NCI-H82 (cell line): ENCODE measurements around the gene ARID5A.
A peak's percentile ranks its signal among the peaks of the same experiment; 100 is the strongest.
"Not testable (repeated sequence)": the region's sequence is repeated elsewhere in the genome, so short reads cannot be mapped to it uniquely, and the experiment has no call there.

Experiments
- DNase-seq: peaks from one replicate; lab custom pipeline; 2025; lab: John Stamatoyannopoulos, UW

The ARID5A gene, protein sequence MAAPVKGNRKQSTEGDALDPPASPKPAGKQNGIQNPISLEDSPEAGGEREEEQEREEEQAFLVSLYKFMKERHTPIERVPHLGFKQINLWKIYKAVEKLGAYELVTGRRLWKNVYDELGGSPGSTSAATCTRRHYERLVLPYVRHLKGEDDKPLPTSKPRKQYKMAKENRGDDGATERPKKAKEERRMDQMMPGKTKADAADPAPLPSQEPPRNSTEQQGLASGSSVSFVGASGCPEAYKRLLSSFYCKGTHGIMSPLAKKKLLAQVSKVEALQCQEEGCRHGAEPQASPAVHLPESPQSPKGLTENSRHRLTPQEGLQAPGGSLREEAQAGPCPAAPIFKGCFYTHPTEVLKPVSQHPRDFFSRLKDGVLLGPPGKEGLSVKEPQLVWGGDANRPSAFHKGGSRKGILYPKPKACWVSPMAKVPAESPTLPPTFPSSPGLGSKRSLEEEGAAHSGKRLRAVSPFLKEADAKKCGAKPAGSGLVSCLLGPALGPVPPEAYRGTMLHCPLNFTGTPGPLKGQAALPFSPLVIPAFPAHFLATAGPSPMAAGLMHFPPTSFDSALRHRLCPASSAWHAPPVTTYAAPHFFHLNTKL

DNA sequence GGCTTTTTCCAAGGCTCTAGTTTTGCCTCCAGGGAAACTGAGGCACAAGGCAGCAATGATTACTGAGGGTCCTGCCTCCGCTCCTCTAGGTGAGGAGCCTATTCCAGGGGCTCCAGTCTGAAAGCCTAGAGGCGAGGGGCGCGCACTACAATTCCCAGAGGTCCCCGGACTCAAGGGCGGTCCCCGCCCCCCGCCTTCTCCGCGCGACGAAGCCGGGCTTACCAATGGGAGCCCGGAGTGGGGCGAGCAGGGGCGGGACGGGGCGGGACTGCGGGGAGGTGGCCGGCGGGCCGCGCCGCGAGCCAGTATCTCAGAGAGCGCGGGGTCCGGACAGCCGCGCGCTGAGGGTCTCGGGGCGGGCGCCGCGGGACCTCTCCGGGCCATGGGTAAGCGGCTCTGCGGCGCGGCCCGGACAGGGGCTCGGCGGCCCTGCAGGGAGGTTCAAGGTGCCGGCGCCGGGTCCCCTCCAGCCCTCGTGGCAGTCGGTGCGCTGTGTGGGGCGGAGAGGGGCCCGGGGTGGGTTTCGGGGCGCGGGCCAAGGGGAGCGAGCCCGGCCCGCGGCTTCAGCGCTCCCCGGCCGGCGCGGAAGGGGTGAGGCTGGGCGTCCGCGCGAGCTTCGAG lies at the start of gene ARID5A:
TSS of gene ARID5A (plus strand) at position 308 of the 621 bp plus-strand sequence. CDS start at position 383, 75 bp downstream.
- DNase-seq, result peak; percentile 95

DNA sequence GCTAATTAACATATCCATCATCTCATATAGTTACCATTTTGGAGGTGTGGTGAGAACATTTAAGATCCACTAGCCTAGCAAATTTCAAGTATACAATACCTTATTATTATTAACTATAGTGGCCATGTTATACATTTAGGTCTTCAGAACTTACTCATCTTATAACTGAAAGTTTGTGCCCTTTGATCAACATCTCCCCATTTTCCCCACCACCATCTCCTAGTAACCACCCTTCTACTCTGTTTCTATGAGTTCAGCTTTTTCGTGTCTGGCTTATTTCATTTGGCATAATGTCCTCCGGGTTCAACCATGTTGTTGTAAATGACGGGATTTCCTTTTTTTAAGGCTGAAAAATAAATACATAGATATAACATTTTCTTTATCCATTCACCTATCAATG lies 47.3 kb upstream of the ARID5A start:
- DNase-seq, result no peak

DNA sequence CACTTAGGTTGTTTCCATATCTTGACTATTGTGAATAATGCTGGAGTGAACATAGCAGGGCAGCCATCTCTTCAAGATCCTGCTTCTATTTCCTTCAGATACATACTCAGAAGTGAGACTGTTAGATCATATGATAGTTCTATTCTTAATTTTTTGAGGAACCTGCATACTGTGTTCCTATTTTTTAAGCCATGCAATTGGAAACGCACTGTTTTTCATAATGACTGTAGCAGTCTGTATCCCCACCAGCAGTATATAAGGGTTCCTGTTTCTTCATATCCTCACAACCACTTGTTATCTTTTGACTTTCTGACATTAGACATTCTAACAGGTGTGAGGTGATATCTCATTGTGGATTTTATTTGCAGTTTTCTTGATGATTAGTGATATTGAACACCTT lies 46.9 kb upstream of the ARID5A start:
- DNase-seq, result no peak

DNA sequence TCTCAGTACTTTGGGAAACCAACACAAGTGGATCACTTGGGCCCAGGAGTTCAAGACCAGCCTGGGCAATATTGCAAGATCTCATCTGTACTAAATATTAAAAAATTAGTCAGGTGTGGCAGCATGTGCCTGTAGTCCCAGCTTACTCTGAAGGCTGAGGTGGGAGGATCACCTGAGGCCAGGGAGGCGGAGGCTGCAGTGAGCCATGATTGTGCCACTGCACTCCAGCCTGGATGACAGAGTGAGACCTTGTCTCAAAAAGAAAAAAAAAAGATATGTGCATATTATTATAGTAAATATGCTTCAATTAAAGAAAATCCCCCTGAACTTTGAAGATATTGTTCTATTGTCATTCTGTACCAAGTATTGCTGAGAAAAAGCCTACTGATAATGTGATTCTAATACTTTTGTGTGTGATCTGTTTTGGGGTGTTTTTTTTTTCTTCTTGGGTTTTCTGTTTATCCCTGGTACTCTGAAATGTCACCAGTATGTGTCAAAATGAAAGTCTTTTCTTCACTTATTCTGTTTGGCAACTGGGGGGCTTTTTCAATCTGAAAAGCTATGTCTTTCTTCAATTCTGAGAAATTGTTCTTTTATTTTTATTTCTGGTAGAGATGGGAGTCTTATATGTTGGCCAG lies 44.6 kb upstream of the ARID5A start:
- DNase-seq, result no peak

DNA sequence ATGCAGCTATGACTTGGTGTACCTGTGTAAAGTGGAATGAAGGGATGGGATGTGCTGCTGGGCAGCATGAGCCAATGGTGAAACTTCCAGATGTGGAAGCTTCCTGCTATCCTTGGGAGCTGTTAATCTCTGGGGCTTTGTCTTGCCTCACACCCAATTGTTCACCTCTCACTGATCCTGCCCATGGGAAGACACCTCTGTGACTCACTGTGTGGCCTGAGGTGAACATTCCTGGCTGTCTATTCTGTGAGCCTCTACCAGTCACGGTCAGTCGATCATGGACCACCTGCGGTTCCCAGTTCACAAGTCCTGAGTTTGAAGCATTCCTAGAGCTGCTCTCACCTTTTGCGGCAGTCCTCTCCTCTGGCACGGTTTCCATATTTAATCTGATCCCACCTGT lies 43.5 kb upstream of the ARID5A start:
- no peak for DNase-seq

DNA sequence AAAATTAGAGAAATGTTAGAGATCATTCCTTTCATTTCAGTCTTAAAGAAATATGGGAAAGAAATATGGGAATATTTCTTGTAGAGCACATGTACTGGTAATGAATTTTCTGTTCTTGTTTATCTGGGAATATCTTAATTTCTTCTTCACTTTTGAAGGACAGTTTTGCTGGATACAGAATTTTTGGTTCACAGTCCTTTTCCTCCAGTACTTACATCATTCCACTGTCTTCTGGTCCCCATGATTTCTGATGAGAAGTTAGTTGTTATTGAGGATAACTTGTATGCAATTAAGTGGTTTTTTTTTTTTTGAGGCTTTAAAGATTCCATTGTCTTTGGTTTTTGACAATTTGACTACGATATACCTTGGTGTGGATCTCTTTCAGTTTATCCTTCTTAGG lies 42.4 kb upstream of the ARID5A start:
- DNase-seq, result no peak

DNA sequence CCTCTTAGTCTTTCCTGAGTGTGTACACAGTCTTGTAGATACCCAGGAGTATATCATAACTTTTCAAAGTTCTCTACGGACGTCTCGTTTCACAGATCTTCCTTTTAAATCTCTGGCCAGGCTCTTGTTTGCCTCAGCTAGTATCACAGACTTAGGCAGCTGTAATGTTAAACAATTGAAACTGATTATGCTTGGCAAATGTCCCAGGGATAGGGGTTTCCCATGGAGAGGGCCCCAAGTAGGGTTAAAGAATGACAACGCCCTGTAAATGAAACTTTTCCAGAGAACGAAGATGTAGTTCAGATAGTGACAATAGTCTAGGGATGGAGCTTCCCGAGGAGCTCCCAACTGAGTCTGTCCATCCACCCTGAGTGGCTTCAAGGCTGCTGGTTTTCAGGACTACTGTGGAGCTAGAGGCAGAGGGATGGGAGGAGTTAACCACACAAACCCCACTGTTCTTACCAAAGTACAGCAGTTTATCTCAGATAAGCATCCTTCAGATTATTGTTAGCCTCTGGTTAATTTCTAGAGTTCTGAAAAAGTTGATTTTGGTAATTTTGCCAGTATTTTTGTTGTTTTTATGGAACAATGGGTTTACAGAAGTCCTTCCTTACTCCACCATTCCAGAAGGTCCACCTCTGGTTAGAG lies 40.4 kb upstream of the ARID5A start:
- no peak for DNase-seq

DNA sequence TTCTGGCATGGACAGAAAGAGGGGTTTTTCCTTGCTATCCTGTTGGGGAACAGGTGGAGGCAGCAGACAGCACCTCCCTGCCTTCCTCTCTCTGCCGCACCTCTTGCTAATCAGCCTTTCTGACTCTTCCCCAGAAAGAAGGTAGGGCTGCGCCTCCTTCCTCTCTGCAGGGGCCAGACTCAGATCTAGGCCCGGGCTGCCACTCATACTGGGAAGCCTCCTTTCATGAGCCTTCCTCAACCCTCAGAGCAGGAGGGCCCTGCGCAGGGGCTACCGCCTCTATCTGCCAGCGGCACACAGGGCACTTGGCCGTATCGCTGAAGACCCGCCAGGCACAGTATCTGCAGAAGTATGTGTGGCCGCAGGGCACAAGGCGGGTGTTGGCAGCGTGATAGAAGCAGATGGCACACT lies 38.5 kb upstream of the ARID5A start:
- DNase-seq, result peak; percentile 11

DNA sequence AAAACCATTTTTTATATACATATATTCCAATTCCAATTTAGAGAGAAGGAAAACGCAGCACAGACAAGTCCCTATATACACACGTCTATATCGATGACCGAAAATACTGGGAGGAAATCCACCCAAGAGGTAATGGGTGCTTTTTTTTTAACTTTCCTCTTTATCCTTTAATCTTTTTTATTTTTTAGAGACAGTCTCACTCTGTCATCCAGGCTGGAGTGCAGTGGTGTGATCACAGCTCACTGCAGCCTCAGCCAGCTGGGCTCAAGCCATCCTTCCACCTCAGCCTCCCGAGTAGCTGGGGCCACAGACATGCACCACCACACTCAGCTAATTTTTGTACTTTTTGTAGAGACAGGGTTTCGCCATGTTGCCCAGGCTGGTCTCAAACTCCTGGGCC lies 37.9 kb upstream of the ARID5A start:
- not testable (repeated sequence) for DNase-seq

DNA sequence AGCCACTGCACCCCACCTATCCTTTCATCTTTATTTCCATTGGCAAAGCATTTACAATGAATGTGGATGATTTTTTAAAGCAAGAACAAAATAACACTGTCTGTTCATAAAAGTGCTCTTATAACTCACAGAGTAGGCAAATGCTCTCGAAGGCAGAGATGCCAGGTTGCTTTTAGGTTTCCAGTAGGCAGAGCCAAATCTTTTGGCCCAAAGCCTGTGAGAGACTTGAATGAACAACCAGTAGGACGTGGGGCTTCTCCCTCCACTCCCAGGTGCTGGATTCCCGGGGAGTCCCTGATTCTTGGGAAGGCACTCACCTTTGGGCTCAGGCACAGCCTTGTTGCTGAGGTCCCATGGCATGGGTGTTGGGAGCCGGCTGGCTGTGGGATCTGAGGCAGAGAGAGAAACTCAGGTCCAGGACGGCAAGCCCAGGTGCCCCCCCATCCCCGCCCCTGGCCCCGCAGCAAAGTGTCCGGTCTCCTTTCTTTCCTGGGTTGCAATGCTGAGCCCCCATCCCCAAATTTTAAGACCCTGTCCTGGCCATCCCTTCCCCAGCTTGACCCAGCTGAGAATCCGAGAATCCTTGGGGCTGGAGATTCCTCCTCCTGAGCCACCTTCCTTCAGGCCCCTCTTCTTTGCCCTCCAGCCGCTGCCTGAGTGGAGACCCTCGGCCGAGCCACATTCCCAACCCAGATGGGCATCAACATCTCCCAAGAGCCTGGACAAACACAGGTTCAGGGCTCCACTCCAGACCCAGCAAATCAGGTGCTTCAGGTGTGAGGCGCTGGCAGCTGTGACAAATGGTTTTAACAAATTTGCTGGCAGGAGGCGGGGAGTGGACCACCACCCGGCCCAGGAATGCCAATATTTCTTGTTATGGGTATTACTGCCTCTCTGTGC lies 37.2 kb upstream of the ARID5A start:
- DNase-seq, result no peak

DNA sequence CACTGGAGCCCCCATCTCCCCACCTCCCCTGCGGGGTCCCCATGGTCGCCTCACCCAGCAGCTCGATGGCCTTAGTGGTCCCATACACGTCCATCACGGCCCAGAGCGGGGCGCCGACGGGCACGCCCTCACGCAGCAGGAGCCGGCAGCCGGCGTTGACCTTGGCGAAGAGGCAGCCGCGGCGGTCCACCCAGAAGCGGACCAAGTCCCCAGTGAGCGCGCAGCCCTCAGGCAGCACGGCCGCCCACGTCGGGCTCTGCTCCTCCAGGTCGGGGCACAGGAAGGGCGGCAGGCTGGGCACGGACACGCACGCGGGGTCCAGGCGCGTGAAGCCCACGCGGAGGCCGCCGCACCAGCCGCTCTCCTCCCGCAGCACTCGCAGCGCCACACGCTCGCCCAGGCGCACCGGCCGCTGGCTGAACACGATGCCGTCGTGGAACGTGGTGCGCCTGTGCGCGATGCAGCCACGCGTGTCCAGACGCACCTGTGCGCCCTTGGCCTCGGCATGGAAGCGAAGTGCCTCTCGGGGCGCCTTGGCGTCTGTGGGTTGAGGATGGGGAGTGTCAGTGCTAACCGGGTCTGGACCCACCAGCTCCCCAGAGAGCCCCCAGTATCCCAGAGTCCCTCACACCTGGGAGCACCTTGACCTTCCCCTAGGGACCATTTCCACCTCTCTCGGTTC lies 36.0 kb upstream of the ARID5A start:
- DNase-seq, result no peak

DNA sequence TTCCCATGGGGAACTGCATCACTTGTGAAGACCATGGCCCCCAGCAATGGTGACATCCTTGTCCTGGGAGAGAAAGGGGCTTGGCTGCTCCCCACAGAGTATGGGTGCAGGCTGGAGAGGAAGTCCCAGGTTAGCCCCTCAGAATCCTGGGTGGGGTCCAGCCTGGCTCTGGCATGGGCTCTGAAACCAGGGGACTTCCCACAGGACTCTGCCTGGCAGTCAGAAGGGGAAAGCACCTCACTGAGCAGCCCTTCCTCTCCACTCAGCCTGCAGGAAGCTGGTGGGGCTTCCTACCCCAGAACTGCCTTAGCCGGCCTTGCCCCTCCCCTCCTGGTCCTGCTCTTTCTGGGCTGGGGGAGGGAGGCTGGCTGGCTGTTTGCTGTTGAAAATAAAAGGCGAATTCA lies 35.1 kb upstream of the ARID5A start:
- DNase-seq, result no peak

DNA sequence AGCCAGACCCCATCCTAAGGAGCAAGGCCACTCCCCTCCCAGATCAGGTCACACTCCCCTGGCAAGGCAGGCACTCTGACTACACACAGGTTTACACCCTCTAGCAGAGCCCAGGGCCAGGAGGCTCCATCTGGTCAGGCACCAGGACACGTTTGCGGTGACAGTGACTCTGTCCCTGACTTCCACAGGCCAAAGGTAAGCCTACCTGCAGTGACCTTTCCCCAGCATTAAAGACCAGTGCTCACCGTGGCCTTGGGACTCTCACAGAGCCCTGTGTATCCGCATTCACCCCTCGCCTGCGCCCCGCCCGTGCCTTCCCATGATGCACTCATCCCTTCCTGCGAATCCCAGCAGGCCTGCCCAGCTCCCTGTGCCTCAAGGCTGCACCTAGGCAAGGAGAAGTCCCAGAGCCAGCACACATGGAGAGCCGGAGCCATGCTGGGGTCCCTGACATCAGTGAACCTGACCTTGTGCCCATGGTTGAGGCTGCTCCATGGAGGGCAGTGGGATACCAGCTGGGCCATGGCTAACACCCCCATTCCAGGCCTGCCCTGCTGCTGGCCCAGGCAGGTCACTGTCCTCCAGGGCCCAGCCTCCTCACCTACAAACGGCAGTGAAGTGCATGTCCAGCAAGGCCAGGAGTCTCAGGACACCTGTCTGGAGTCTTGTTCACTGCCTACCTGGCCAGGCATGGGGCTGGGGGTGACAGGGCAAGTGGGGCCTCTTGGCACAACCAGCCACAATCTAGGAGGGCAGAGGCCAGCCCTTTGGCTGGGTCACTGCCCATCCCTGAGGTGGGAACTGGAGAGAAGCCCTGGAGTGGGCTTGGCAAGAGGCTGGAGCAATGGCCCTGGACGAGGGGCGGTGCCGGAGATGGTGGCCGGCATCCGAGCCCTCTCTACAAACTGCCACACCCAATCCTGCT lies 34.4 kb upstream of the ARID5A start:
- no peak for DNase-seq

DNA sequence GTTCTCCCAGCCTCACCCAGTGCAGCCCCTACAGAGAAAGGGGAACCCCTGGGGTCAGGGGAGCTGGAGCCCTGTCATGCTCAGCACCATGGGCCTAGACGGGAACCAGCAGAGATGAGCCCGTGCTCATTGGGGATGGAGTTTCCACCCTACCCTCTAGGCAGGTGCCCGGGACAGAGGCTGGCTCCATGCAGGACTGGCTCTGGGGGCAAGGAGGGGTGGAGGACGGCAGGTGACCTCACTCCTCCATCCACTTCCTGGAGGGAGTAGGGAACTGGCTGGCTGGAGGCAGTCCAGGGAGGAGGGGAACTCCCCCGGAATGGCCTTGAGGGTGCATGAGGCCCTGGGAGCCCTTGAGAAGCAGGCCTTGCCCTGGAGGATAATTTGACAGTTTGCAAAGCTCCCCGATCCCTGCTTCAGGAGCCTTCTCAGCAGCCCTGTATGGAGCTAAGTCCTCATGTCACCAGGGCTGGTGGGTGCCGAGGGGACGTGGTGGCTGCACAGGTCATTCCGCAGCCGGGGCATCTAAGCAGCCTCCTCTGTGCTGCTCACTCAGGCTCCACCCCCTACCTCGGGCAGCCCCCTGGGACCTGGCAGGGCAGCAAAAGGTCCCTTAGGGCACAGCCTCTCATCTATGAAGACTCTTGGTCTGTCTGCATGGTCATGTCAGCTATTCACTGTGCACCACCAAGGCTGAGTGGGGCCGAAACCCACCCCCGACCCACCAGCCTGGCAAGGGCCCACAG lies 33.5 kb upstream of the ARID5A start:
- DNase-seq, result no peak

DNA sequence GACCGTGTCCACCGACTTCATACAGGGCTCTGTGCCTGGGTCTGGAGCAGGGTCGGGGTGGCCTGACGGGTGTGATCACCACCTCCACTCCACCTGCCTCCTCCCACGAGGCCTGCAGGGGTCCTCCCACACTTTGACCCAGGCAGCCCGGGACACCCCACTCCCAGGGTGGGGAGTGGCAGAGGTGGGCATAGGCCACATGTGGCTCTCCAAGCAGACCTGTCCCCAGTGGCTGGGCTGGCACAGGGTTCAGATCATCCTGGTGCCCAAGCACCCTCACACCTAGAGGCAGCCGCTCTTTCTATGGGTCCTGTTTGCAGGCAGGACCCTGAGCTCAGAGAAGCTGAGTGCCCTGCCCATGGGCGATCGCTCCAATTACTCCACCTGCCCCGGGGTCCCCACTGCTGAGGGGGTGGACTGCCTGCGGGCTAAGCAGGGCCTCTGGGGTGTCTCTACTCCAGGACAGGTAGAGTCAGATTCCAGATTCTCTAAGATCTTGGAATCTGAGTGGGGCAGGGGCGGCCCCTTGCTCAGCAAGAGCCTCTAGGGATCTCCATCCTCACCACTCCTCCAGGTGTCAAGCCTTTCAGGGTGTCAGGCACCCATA lies 32.8 kb upstream of the ARID5A start:
- no peak for DNase-seq

DNA sequence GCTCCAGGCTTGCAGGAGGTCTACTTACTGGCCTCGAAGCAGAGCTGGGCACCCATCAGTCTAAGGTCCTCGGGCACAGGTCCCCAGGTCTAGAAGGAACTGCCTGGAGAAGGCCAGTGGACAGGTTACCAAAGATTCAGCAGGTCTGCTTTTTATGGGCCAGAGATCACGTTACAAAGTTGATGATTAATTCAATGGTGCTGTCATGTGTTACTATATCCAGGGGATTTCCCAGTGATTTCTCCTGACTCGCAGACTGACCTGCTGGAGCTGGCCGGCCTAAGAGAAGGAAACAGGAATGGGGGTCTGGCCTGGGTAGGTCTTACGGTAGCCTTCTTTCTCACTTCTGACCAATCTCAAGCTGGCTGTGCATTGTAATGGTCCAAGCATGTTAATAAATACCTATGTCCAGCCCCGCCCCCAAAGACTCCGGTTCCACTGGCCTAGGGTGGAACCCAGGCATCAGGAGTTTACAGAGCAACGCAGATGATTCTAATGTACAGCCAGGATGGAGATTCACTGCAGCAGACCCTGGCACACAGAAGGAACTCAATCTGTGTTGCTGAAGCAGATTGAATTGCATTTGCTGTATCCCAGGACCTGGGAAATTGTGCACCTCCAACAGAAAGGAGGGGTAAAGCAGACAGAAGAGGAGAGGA lies 31.2 kb upstream of the ARID5A start, which contains the start of gene NEURL3:
TSS of gene NEURL3 (minus strand) at position 127 of the 659 bp plus-strand sequence. CDS start at position 56, 71 bp downstream.
- no peak for DNase-seq

DNA sequence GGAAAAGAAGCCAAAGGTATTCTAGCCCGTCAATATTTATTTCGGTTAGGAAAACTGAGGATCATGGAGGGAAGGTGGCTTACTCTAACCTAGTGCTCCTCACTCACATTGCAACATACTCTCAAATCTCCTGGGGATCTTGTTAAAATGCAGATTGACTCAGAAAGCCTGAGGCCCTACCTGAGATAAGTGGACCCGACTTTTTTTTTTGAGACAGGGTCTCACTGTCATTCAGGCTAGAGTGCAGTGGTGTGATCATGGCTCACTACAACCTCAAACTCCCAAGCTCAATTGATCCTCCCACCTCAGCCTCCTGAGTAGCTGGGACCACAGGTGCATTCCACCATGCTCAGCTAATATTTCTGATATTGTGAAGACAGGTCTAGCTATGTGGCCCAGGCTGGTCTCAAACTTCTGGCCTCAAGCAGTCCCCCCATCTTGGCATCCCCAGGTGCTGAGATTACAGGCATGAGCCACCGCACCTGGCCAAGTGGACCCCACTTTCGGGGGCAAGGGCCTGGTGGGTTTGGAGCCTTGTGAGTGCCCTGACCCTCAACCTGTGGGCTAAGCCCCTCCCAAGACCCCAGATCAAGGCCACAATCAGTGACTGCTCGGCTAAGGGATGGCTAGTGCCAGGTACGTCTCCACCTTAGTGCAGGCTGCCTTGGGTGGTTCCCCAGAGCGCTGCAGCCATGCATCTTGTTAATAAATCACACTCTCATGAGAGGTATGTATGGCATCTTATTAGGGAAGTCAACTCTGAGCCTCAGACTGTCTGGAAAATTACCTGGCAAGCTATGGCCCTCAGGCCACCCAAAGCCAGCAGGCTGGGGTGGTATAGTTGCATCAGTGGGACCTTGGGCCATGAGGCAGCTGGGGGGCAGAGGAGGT lies 30.3 kb upstream of the ARID5A start:
- no peak for DNase-seq
